ENCODE results near the gene COL11A1. TPM values are rescaled to one million over a fixed set of nuclear protein-coding genes. Genes with fewer than 3 reads are reported as not detected.

The COL11A1 gene
- total and polyA plus RNA-seq, 2 donors (not counting 3 experiments of a cell fraction or from before 2014, with no cell fraction given): not detected

GRCh38 chr1:103145449-103145848, 37.1 kb upstream of the COL11A1 start:
- Histone ChIP-seq H3K27me3 (ENCODE audit: control insufficient read depth in 2 of 2, insufficient read depth in 2 of 2, low read length in 2 of 2) (no peaks in the 10 kb centered on the region), H3K4me1 (ENCODE audit: control insufficient read depth, extremely low read depth, insufficient read depth, low read length) (no peaks in the 10 kb centered on the region), H2AFZ (ENCODE audit: low read depth, low read length) (no peak overlapping the region), H3K9me1 (replicated peaks; ENCODE audit: control insufficient read depth, extremely low read depth, insufficient read depth, low read length) (no peaks in the 10 kb centered on the region), H3K4me2 (ENCODE audit: insufficient read depth, low read length) (no peak overlapping the region), H3K4me3 (replicated peaks in 1 of 3; ENCODE audit: insufficient read depth in 1 of 3, low read depth in 1 of 3, low read length in 3 of 3) (no peak overlapping the region), H3K27ac (ENCODE audit: insufficient read depth, low read depth, low read length) (no peak overlapping the region), H3K9ac (replicated peaks; ENCODE audit: extremely low read depth, insufficient read depth, low read length) (no peak overlapping the region), H3K79me2 (ENCODE audit: control insufficient read depth, insufficient read depth, low read length) (no peaks in the 10 kb centered on the region), H3K9me3 (replicated peaks; ENCODE audit: control insufficient read depth, insufficient read depth, low read length) (no peaks in the 10 kb centered on the region), H4K20me1 (replicated peaks; ENCODE audit: control insufficient read depth, extremely low read depth, insufficient read depth, low read length) (no peaks in the 10 kb centered on the region), H3K36me3 (ENCODE audit: control insufficient read depth in 2 of 2, extremely low read depth in 1 of 2, insufficient read depth in 2 of 2, low read length in 2 of 2) (no peaks in the 10 kb centered on the region)
- ChIA-PET CTCF (no interaction called here), POLR2A (no interaction called here)
- BruUV-seq (replicated peaks): no TSS peak
- FAIRE-seq (no peak), DNase-seq (ENCODE audit: low read depth, low spot score) (no peak)
- dilution Hi-C loops (cut with MboI; ENCODE audit: extremely low pct_ligation_motif_present, low sequenced_read_pairs): no loop called here
- TF ChIP-seq GATA2 (IDR thresholded peaks at IDR 0.05; ENCODE audit: insufficient read depth, insufficient read length, low read depth, low read length): no peak
- no peak for TF ChIP-seq POLR2AphosphoS5 (IDR thresholded peaks at IDR 0.05; ENCODE audit: insufficient read depth, low read depth, low read length)
- TF ChIP-seq, protein P1, sequence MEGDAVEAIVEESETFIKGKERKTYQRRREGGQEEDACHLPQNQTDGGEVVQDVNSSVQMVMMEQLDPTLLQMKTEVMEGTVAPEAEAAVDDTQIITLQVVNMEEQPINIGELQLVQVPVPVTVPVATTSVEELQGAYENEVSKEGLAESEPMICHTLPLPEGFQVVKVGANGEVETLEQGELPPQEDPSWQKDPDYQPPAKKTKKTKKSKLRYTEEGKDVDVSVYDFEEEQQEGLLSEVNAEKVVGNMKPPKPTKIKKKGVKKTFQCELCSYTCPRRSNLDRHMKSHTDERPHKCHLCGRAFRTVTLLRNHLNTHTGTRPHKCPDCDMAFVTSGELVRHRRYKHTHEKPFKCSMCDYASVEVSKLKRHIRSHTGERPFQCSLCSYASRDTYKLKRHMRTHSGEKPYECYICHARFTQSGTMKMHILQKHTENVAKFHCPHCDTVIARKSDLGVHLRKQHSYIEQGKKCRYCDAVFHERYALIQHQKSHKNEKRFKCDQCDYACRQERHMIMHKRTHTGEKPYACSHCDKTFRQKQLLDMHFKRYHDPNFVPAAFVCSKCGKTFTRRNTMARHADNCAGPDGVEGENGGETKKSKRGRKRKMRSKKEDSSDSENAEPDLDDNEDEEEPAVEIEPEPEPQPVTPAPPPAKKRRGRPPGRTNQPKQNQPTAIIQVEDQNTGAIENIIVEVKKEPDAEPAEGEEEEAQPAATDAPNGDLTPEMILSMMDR (IDR thresholded peaks at IDR 0.05; ENCODE audit: extremely low read depth in 1 of 2, insufficient read depth in 1 of 2, low read depth in 1 of 2, low read length in 2 of 2): no peak
- no peak for TF ChIP-seq MYC (IDR thresholded peaks at IDR 0.05; ENCODE audit: low read depth, low read length)
- no peak for TF ChIP-seq EZH2 (IDR thresholded peaks at IDR 0.05; ENCODE audit: borderline replicate concordance, low read depth, low read length, severe bottlenecking)
- TF ChIP-seq POLR2A (IDR thresholded peaks at IDR 0.05; ENCODE audit: low read depth, low read length): no peak
- TF ChIP-seq FOS (IDR thresholded peaks at IDR 0.05; ENCODE audit: borderline replicate concordance, insufficient read depth, low read length): no peak
- TF ChIP-seq, protein P2, sequence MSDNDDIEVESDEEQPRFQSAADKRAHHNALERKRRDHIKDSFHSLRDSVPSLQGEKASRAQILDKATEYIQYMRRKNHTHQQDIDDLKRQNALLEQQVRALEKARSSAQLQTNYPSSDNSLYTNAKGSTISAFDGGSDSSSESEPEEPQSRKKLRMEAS (IDR thresholded peaks at IDR 0.05; ENCODE audit: insufficient read depth, insufficient read length): no peak
- TF ChIP-seq JUN (IDR thresholded peaks at IDR 0.05; ENCODE audit: borderline replicate concordance, insufficient read depth, insufficient read length, low read depth): no peak
- intact Hi-C loops (cut with micrococcal nuclease): no loop called here
